Testis (tissue), 2 donors: ENCODE results near the gene MLH3.

Source experiments
- POLR2A ChIP-seq: fragments of 450-650 bp; IDR thresholded peaks from one replicate; pipeline ENCODE4 v1.6.1; 2017; ENCODE audit warnings: antibody characterized with exemption, mild to moderate bottlenecking, moderate library complexity
- TF ChIP-seq, protein P1 (sequence below), 3 experiments: fragments of 450-650 bp in 2 of 3; fragments of 200-600 bp in 1 of 3; sonication (generic) in 1 of 3; IDR thresholded peaks; one replicate each; pipeline ENCODE4 v1.5.1; 2016 to 2019; ENCODE audit warnings: antibody characterized with exemption in 3 of 3, mild to moderate bottlenecking in 2 of 3, moderate library complexity in 1 of 3

DNA sequence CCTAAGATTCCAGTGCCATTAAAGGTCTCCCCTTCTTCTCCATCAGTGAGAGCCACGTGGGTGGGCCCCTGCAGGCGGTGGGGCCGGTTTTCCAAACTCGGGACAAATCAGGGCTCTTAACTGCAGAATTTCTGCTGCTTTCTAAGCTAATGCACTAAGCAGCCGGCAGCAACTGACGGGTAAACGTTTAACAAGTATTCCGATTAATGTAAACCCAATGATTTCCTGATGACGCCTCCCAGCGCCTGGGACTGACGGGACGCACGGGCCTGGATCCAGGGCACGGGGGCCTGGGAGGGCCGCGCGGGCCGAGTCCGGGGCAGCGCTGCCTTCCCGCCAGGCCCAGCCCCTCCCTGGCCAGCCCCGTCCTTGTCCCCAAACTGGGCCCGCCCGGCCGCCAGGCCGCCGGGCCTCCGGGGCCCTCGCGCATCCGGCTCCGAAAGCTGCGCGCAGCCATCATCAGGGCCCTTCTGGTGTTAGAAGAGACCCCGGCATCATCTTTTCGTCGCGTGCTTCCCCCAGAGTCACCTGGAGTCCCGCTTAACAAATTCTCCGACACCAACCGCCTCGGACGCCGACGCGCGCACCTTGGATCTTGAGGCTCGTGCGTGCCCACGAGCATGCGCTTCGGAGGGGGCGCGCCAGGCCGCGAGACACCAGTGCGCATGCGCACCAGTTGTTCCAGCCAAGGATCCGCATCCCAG, at the start of gene MLH3:
- TF ChIP-seq, protein P1, sequence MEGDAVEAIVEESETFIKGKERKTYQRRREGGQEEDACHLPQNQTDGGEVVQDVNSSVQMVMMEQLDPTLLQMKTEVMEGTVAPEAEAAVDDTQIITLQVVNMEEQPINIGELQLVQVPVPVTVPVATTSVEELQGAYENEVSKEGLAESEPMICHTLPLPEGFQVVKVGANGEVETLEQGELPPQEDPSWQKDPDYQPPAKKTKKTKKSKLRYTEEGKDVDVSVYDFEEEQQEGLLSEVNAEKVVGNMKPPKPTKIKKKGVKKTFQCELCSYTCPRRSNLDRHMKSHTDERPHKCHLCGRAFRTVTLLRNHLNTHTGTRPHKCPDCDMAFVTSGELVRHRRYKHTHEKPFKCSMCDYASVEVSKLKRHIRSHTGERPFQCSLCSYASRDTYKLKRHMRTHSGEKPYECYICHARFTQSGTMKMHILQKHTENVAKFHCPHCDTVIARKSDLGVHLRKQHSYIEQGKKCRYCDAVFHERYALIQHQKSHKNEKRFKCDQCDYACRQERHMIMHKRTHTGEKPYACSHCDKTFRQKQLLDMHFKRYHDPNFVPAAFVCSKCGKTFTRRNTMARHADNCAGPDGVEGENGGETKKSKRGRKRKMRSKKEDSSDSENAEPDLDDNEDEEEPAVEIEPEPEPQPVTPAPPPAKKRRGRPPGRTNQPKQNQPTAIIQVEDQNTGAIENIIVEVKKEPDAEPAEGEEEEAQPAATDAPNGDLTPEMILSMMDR (IDR thresholded peaks at IDR 0.05) = no peak
- TF ChIP-seq POLR2A = no peak
